ENCODE data around the gene TBC1D8.

TBC1D8 gene

GRCh38 chr2:101135412-101136296, 15.5 kb downstream of the TBC1D8 start:
- DNase-seq = no peak

- DNase-seq = no peak
These were observed 17.6 kb downstream of the TBC1D8 start for GRCh38 chr2:101133492-101134100.

GRCh38 chr2:101132202-101132601, 19.0 kb downstream of the TBC1D8 start:
- no peak for DNase-seq

- DNase-seq = no peak
These were observed 21.1 kb downstream of the TBC1D8 start for GRCh38 chr2:101130081-101130480.

- no peak for DNase-seq
These were observed 23.7 kb downstream of the TBC1D8 start for GRCh38 chr2:101127319-101128056.

- DNase-seq = no peak
These were observed 25.4 kb downstream of the TBC1D8 start for GRCh38 chr2:101125808-101126207.

GRCh38 chr2:101125374-101125773, 25.8 kb downstream of the TBC1D8 start:
- DNase-seq = no peak

GRCh38 chr2:101124643-101125366, 26.4 kb downstream of the TBC1D8 start:
- peak; percentile 92 for DNase-seq

GRCh38 chr2:101123795-101124471, 27.2 kb downstream of the TBC1D8 start:
- no peak for DNase-seq

- DNase-seq = no peak
These were observed 30.0 kb downstream of the TBC1D8 start for GRCh38 chr2:101121174-101121573.

GRCh38 chr2:101120124-101120996, 30.8 kb downstream of the TBC1D8 start:
- DNase-seq = peak; percentile 38

GRCh38 chr2:101119431-101119830, 31.8 kb downstream of the TBC1D8 start:
- DNase-seq = no peak

- DNase-seq = no peak
These were observed 34.2 kb downstream of the TBC1D8 start for GRCh38 chr2:101116841-101117552.

GRCh38 chr2:101116348-101116747, 34.8 kb downstream of the TBC1D8 start:
- no peak for DNase-seq

GRCh38 chr2:101115664-101116063, 35.5 kb downstream of the TBC1D8 start:
- no peak for DNase-seq

- no peak for DNase-seq
These were observed 36.4 kb downstream of the TBC1D8 start for GRCh38 chr2:101114815-101115214.

GRCh38 chr2:101114268-101114783, 36.9 kb downstream of the TBC1D8 start:
- no peak for DNase-seq

- peak; percentile 42 for DNase-seq
These were observed 37.5 kb downstream of the TBC1D8 start for GRCh38 chr2:101113441-101114267.

GRCh38 chr2:101112772-101113157, 38.4 kb downstream of the TBC1D8 start:
- no peak for DNase-seq

Data from T1000 (cell line).